NK-92 (cell line): ENCODE measurements around the gene SCGB1D2.
"Not testable (repeated sequence)": the region's sequence is repeated elsewhere in the genome, so short reads cannot be mapped to it uniquely, and the experiment has no call there.

Source experiments
- DNase-seq: peaks from one replicate; lab custom pipeline; 2025; ENCODE audit not compliant: unreplicated experiment; lab: John Stamatoyannopoulos, UW

The SCGB1D2 gene, protein sequence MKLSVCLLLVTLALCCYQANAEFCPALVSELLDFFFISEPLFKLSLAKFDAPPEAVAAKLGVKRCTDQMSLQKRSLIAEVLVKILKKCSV

DNA sequence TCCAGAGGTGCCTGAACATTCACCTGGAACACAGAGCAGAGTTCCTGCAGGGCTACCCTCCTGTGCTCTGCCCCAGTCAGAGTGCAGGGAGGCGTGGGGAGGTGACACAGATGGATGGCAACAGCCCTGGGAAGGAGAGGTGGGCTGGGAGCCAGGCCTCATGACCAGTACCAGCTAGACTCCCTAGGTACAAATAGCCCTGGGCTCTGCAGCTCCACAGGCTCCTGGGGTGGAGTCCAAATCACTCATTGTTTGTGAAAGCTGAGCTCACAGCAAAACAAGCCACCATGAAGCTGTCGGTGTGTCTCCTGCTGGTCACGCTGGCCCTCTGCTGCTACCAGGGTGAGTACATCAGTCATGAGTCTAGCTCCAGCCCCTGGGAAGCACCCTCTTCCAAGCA, at the start of gene SCGB1D2:
Gene SCGB1D2 (plus strand): TSS at position 219 of the 400 bp plus-strand sequence. CDS start 69 bp downstream, at position 288.
- DNase-seq = no peak

DNA sequence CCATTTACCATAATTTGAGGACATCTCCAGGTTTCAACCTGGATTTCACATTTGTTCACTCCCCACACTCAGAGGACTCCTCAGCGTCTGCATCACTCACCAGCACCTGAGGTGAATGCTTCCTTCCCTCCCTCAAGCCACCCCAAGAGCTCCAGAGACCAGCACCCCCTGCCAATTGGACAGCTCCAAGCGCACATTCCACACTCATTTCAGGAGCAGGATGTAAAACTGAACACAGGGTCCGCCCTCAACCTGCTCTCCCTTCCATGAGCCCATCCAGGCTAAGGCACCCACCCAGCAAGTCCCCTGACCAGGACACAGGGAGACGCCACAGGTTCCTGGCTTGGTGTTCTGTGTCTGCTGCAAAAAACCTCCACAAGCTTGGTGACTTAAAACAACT, 48.1 kb upstream of the SCGB1D2 start:
- DNase-seq = no peak

DNA sequence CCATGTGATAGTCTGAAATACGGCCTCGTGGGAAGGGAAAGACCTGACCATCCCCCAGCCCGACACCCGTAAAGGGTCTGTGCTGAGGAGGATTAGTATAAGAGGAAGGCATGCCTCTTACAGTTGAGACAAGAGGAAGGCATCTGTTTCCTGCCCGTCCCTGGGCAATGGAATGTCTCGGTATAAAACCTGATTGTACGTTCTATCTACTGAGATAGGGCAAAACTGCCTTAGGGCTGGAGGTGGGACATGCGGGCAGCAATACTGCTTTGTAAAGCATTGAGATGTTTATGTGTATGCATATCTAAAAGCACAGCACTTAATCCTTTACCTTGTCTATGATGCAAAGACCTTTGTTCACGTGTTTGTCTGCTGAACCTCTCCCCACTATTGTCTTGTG, 47.0 kb upstream of the SCGB1D2 start:
- not testable (repeated sequence) for DNase-seq

DNA sequence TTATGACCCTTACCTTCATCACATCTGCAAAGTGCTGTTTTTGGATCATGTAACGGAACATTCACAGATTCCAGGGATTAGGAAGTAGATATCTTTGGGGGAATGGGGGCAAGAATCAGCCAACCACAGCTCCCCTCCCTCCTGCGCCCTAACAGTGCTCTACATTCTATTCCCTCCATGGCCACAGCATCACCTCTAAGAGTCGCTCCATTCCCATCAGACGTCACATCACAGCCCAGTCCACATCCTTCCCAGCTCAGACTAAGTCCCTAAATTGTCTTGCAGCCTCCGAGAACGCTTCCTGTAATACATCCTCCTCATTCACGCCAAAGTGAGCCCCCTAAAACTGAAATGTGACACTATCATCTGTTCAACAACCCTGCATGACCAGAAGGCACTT, 46.1 kb upstream of the SCGB1D2 start:
- DNase-seq = no peak

DNA sequence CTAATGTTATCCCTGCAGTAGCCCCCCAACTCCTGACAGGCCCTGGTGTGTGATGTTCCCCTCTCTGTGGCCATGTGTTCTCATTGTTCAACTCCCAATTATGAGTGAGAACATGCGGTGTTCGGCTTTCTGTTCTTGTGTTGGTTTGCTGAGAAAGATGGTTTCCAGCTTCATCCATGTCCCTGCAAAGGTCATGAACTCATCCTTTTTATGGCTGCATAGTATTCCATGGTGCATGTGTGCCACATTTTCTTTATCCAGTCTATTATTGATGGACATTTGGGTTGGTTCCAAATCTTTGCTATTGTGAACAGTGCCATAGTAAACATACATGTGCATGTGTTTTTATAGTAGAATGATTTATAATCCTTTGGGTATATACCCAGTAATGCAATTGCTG, 44.6 kb upstream of the SCGB1D2 start:
- not testable (repeated sequence) for DNase-seq

DNA sequence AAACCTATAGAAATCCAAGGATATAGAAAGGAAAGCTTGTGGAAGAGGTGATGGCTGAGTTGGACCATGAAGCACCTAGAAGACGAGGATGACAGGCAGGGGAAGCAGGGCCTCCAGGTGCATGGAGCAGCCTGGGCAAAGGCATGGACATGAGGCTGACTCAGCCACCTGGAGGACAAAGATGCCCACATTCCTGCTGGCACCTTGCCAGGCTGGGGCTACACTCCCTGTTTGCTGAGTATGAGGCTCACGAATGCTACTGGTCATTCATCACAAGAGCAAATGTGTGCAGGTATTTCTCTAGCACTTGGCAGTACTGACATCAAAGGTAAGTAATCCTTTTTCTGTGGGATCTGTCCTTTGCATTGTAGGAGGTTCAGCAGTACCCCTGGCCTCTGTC, 40.7 kb upstream of the SCGB1D2 start:
- no peak for DNase-seq

DNA sequence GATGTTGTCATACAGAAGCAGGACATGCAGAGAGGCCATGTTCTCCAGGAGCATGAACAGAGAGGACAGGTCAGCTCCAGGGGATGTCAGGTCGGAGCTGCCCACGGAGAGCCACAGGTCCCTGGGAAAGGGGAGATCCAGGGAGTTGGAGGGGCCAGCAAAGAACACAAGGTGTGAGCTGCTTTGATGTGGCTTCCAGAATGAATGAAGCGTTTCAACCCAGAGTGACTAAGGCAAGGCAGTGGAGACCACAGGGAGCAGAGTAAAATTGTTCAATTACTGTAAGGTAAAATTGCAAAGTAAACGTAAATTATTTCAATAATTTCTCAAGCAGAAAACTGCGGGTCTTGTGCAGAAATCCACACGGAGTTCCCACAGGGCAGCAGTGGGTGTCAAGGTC, 39.1 kb upstream of the SCGB1D2 start:
- no peak for DNase-seq

DNA sequence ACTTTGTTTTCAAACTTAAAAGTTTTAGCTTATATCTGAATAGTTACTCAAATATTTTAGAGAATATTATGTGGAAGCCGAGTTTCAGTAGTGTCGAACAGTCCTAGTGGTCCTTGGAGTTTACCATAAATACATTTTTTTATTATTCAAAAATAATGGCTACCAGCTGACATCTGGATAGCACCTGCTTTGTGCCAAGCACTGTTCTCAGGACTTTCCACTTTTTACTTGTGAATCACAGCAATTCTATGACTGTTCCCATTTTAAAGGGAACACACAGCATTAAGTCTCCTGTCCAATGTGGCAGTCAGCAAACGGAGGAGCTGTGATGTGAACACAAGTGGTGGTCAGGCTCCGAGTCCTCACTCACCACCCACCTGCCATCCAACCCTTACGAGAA, 37.6 kb upstream of the SCGB1D2 start:
- DNase-seq = no peak

DNA sequence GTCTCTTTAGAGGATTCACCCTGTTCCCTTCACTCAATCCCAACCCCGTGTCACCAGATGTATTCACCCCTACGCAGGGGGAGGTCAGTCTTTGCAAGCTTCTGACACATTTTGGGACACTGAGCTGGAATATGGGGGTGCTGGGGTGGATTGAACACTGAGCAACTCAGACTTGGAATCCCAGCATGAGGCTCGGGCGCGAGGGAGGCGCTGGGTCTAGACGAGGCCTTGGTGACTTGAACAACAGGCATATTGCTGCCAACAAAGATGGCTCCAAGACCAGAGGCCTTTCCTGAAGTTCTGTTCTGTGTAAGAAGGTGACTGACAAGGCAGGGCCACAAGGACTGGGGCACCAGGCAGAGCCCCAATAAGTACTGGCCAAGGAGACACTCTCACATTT, 36.6 kb upstream of the SCGB1D2 start:
- no peak for DNase-seq

DNA sequence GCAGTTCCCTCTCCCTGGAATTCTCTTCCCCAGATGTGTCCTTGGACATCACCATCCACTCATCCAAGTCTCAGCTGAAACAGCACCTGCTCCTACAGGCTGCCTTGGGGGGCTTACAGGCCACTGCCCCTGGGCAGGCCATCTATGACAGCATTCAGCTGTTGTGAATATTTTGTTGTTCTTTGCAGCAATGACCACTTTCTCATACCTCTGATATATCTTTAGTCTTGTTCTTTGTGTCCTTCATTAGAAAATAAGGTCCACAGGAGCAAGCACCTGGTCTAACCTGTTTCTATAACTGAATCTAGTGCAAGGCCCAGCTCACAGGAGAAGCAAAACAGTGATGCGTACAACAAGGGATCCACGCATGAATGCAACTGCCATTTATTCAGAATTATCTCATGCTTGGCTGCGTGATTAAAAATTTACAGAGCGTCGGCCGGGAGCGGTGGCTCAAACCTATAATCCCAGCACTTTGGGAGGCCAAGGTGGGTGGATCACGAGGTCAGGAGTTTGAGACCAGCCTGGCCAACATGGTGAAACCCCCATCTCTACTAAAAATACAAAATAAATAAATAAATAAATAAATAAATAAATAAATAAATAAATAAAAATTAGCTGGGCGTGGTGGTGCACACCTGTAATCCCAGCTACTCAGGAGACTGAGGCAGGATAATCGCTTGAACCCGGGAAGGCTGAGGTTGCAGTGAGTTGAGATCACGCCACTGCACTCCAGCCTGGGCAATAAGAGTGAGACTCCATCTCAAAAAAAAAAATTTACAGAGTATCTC, 35.6 kb upstream of the SCGB1D2 start:
- not testable (repeated sequence) for DNase-seq

DNA sequence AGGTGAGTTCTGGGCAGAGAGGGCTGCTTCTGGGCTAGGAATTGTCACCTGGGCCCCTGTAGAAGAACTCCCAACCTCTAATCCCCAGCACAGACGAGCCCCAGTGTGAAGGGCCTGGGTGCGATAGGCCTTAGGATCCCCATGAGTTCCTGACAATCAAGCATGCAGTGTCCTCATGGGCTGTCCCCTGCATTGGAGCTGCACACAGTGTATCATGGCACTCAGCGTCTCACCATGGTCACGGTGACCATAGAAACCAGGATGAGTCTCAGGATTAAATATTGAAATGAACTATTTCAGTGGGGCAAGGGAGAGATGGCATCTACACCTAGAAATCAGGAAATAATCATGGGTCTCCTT, 33.3 kb upstream of the SCGB1D2 start:
- no peak for DNase-seq

DNA sequence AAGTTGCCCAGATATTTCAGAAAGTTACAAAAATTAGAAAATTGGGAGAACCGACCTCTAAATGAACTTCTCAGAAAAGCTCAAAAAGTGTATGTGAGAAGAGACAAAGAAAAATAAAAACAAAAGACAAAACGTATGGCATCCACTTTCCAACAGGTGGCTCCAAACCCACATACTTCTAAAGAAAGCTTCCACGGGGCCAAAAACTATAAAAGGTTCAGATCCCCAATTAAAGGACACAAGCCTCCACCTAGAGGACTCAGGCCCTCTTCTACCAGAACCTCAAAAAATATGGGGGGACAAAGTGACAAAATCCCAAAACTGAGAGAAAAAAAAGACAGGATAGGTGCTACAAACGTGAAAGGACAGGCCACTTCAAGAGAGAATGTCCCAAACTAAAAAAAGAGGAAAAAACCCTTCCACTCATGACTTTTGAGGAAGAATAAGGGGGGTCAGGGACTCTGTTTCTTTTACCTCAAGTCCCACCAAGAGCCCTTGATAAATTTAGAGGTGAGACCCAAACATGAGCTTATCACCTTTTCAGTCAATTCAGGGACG, 24.8 kb upstream of the SCGB1D2 start:
- no peak for DNase-seq

DNA sequence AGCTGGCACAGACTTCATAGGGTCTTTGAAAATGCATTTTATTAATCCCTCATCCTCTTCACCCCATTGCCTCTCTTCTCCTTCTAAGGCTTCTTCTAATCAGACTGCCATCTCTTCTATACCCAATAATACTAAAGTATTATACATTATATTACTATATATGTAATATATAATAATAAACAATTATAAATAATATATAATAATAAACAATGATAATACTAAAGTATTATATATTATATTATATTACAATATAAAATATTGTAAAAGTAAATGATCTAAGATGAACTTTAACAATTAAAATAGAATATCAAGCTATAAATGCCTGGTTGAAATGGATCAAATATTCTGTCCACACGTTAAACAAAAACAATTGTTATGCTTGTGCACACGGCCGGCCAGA, 20.5 kb upstream of the SCGB1D2 start:
- no peak for DNase-seq

DNA sequence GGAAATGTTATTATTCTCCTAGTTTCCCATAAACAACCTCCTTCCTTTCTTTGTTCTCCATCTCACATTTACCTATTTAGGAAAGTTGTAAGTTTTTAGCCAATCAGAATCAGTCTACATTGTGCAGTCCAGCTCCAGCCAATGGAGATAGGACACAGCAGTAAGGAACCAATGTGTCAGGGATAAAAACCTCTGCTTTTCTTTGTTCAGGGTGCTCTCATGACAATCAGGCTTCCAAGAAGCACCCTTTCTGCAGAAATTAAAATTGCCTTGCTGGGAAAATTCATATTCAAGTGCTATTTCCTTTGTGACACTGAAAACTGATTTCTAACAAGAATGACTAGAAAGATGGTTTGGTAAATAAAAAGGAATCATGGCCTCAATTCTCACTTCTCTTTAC, 18.9 kb upstream of the SCGB1D2 start:
- DNase-seq = no peak

DNA sequence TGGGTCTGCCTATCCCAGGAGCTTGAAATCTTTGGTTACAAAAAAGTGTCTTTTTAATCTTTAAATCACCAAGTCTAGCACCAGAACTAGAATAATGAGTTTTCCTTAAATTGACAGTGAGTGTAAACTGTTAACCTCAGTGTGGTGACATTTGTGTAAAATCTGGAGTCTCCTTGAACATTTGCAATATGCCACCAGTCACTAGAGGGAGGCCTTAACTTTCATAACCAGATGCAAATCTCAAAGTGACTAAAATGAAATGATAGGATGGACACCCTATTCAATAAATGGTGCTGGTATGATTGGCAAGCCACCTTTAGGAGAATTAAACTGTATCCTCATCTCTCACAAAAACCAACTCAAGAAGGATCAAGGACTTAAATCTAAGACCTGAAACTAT, 8.3 kb upstream of the SCGB1D2 start:
- DNase-seq = no peak

DNA sequence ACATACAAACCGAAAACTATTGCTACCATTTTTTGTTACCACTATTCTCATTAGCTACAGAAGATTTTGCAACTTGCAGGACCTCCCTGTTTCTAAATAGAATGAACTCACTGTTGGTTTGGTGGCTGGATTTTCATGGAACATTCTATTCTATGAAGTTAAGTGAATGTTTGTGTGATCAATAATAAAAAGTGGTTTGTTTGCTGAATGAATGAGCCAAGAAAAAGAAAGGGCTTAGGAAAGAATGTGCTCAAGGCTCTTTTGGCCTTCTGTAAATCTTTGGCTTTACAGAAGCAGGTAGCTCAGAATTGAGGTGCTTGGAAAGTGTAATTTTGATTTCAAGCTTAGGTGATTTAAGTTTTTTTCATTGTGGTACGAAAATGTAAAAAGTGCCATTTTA, 5.9 kb upstream of the SCGB1D2 start:
- DNase-seq = no peak

DNA sequence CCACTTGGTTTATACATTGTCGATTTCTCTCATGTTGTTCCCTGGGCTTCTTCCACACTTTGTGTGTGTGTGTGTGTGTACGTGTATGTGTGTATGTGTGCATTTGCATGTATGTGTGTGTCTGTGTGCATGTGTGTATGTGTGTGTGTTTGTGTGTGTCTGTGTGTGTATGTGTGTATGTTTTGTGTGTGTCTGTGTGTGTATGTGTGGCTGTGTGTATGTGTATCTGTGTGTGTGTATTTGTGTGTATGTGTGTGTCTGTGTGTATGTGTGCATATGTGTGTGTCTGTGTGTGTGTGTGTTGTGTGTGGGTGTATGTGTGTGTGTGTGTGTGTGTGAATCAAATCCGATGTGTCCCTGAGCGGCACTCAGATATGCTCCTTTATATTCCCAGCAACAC, 4.5 kb upstream of the SCGB1D2 start:
- DNase-seq = no peak

DNA sequence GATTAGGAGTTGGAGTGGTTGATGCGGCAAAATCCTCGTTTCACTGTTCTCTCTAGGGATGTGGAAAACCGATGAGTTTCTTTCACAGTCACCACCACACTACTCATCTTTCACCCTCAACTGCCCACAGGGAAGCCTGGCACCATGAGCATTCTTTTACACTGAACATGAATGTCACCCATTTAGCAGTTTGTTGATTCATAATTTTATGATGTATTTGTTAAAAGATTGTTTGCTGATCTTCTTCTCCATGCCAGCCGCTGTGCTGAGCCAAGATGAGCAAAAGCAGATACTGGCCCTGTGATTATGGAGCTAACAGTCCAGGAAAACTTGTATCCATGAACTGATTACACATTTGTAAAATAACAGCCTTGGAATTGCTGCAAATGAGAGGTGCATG, 3.9 kb upstream of the SCGB1D2 start:
- no peak for DNase-seq

DNA sequence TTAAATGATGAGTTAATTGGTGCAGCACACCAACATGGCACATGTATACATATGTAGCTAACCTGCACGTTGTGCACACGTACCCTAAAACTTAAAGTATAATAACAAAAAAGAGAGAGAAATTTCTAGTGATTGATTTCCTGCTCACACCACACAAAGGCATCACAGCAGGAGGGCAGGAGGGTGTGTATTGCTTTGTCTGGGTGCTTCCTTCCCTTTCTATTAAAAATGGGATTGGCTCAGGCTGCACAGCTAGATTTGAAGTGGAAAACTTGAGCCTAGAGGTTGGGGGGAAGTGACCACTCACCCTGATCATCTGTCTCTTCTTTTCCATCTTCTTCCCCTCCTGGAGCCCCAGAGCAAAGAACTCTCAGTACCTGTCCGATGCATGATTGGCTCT, 944 bp upstream of the SCGB1D2 start:
- DNase-seq = no peak

DNA sequence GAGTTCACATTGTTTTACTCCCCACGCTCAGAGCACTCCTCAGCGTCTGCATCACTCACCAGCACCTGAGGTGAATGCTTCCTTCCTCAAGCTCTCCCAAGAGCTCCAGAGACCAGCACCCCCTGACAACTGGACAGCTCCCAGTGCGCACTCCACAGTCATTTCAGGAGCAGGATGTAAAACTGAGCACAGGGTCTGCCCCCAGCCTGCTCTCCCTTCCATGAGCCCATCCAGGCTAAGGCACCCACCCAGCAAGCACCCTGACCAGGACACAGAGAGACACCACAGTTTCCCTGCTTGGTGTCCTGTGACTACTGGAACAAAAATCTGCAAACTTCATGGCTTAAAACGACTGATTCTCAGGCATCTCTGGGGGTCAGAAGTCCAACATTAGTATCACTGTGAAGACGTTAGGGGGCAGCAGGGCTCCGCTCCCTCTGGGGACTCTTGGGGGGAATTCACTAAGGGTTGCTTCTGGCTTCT, 3.3 kb downstream of the SCGB1D2 start:
- DNase-seq = no peak

DNA sequence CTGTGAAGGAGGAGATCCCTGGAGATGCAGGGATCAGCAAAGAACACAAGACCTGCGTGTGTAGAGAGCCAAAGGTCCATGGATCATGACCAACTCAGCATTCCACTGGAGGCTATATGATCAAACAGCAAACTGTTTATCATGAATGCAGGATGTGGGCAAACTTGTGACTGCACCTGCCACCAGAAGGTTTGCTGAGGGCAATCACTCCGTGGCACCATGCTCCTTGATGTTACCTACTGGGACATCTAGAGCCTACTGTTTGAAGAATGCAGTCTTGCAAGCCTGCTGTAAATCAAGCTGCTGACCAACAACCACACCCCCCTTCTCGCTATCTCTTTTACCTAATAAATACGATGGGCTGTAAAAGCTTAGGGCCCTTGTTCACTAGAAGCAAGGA, 9.7 kb downstream of the SCGB1D2 start:
- DNase-seq = no peak

DNA sequence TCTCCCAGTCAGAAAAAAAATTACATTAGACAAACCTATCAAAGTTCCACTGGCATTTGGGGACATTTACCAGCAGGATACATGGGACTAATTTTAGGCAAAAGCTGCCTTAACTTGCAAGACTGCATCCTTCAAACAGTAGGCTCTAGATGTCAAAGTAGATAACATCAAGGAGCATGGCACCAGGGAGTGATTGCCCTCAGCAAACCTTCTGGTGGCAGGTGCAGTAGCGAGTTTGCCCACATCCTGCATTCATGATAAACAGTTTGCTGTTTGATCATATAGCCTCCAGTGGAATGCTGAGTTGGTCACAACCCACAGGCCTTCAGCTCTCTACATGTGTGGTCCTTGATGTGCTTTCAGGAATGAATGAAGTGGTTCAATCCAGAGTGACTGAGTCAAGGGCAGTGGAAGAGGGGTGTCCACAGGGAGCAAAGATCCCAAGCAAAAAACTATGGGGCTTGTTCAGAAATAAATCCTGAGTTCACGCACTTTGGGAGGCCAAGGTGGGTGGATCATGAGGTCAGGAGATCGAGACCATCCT, 12.0 kb downstream of the SCGB1D2 start:
- no peak for DNase-seq
